Stimulated activated CD4-positive, alpha-beta T cell treated with anti-CD3 and anti-CD28 coated beads, Interleukin-2, amount 100 ng/mL, for 48 hours (primary cell): ENCODE results near the gene ASTN2.

Experiments used
- DNase-seq, 2 donors: peaks; one replicate each; pipeline ENCODE4 v3.0.0-alpha.2; 2020

ASTN2 gene

DNA sequence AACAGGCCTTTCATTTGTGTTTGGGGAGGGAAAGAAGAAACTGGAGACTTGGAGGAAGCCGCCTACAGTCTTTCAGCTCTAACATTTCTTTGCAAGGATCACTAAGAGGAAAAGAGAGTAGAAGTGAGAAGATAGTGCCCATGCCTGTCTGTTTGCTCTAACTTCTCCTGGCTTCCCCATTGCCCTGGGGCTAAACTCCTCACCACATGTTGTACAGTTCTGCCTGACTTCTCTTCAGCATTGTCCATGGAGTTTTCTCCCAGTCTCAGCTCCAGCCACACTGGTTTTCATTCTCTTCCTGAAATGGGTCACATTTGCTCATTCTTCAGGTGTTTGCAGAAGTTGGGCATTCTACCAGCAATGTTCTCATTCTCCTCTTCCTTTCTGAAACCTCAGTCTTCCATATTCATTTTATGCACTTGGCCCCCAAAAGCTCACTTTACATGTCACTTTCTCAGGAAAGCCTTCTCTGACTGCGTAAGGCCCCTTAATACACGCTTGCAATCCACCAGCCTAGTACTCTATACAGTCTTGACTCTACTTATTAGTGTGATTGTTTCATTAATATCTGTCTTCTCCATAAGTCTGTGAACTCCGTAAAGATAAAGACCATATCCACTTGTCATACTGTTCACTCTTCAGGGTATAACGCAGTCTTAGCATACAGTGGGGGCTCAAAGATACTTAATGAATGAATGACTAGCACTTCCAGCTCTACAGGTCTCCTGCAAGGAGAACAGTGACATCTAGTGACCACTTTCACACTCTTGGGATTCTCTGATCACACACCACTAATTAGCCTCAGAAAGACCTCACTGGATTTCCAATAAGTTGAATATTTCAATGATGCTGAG is 768.0 kb downstream of the ASTN2 start:
- no peak for DNase-seq

DNA sequence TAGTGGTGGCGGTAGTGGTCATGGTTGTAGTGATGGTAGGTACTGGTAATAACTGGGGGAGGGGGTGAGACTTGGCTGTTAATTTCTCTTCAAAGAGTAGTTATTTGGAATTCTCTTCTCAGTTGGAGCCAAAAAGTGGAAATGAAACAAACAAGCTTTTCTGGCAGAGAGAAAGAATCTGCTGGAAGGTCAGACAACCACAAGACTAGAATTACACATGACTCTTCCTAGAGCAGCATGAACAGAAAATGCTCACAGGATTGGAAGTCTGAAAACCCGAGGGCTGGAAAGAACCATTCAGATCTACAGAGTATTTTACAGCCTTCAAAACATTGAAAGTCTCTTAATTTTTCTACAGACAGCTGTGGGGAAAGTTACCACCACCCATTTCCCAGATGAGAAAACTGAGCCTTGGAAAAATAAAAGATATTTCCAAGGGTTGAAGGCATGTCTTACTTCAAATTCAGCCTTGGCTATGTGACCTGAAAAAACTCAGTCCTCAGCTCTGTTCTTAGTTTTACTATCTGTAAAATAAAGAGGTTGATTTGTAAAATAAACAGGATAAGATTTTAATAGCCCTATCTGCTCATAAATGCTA is 770.7 kb downstream of the ASTN2 start:
- DNase-seq, result no peak

DNA sequence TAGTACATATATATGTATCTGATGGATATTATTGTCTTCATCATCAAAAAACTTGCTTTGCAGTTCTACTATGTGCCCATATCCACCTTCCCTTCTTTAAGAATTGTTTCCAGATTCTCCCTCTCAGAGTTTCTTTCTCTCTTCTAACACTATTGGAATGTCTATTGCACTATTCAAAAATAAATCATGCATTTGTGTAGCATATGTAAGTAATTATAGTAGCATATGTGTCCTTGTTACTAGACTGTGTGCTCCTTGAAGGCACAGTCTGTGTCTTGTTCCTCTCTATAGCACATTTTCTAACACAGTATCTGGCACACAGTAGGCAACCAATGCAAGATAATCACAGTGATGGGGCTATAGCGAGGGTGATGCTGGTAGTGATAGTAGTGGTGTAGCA is 771.2 kb downstream of the ASTN2 start:
- no peak for DNase-seq

DNA sequence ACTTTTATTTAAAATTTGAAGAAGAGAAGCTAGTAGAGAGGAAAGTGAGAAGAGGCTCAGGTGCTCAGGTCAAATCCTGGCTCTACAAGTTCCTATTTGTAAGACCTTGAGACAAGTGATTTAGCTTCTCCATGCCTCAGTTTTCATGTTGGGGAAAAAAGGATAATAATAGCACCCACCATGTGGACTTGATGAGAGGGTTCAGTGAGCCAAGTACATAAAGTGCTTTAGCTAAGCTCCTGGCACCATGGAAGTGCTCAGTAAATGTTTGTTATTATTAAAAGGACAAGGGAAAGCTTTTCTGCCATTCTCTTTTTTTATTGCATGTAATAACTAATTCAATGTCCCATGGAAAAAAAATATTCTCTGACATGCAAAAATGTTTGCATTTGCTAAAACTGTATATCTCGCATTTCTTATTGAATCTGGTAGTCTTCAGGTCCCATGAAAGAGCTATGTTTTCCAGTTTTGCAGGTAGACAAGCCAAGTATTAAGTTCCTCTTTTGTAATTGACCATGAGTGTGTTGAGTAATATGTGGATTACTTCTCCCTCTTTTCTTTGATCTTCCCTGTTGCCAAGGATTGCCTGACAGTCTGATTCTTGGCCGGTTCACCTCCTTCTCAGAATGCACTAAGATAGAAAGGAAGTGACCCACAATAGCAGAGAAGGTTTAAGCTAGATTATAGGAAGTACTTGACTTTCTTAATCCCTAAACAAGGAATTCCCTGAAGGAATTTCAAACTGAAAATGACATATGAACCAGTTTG is 773.4 kb downstream of the ASTN2 start:
- DNase-seq, result no peak

DNA sequence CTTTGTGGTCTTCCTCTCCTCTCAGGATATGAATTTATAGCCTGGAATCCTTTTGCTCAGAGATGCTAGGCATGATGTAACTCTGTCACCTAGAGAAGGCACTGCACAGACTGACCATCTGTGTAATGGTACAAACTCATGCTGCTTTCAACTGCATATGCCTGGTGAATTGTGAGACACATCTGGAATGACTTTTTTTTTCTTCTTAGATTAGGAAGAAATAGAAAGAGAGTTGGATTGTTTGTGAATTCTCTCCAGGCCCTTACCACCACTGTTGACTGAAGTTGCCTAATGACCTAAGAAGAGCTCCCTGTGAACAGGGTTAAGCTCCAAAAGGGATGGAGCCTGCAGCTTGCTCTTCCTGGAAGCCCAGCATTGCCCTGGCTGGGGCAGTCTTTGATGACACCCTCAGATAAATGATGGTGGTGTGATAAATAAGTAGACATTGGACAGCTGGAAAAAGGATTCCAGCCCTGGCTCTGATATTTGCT is 775.6 kb downstream of the ASTN2 start:
- no peak for DNase-seq

DNA sequence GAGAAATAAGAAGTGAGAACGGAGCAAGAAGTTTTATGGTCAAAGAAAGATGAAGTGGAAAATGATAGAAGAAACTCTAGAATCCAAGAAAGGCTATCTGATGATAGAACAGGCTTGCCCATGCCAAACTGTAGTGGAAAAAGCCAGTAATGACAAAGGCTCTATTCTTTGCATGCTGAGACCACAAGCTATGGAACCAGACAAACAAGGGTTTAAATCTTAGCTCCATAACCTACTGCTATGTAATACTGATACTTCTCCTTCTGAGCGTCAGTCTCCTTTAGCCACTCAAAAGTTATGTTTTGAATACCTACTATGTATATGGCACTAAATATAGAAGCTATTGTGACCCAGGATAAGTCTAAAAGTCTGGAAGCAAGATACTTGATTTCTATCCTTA is 778.9 kb downstream of the ASTN2 start:
- no peak for DNase-seq

DNA sequence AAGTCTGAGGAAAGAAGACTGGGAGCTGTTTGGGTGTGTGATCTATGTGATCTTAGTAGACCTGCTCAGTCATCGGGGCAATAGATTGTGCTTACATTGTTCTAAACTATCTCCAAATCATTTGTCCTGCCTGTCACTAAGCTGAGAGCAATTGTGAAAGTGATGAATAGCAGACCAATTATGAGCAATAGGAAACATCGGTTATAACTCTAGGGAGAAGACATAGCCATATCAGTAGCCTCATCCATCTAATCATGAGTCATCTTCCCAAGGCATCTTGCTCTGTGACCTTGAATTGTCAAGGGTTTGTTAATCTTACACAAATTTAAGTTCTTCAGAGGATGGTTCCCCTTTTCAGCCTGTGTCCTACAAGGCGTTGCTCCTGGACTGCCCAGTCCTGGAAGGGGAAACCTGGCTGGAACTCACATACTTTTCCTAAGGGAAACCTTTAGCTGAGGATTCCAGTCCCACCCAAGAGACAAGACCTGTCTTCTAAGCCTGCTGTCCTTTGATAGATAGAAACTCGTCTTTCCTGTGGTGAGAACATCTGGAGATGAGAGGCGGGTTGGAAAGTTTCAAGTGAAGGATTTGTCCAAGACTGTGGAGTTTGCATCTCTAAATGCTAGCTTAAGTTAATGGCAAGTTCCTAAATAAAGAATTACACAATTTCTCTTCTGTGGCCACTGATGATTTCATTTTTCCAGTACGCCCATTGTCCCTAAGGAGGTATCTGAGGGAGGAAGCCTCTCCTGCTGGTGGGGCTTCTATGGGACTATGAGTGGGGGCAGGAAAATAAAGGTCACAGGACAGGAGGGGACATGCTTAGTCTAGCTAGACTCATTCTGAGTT is 781.6 kb downstream of the ASTN2 start:
- DNase-seq, result no peak

DNA sequence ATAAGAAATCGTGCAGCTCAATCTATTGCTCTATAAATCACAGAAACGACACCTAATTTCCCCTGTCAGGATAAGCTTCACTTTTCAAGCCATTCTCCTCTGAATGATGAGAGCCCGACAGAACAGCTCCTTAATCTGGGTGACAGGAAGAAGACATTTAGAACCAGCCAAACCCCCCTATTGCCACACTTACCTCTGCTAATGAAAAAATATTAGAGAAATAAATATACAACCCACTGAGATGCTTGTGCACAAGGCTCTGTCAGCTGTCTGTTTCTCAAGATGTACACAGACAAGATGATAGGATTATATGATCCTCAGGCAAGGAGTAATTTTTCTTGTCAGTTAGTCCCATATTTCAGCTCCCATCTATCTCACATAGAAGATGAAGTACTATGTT is 785.2 kb downstream of the ASTN2 start:
- no peak for DNase-seq

DNA sequence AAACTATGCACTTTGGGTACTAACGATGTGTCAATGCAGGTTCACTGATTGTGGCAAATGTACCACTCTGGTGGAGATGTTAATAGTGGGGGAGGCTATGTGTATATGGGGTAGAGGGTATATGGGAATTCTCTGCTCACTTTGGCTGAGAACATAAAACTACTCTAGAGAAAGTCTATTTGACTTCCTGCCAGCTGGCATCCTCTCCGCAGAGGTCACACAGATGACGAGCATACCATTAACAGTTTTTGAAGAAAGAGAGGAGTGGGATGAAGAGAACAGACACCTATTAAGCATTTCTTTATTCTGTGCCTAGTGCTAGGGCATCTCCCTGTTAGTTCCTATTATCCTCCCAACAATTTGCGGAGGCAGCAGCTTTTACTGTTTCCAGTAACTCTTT is 786.1 kb downstream of the ASTN2 start:
- no peak for DNase-seq

DNA sequence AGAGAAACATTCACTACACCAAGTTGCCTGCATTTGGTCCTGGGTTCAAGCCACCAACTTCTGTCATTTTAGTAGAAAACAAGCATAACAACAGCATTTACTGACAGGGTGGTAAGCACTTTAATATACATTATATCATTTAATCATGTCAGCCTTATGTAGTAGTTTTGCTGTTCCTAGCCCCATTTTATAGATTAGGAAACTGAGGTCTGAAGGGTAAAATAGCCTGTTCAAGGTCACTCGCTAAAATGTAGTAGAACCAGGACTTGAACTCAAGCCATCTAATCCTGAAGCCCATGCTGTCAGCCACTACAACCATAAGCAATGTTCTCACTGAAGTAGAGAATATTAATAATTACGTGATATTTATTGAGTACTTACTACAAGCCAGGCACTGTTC is 787.4 kb downstream of the ASTN2 start:
- DNase-seq, result no peak

DNA sequence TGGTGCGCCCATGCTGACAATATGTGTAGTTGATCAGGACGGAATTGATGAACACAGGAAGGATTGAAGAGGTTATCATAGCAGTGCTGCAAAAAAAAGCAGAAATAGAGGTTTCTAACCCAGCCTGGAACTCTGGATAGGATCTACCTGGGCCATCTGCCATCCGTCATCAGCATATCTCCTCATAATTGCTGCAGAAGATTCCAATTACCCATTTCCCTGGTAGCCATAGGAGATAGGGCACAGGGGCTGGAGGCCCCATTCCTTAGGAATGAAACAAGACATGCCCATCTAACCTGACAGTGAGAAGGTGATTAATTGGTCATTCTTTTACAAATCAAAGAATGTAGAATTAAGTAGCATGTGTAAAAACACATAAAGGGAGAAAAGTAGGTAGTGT is 788.1 kb downstream of the ASTN2 start:
- DNase-seq, result no peak

DNA sequence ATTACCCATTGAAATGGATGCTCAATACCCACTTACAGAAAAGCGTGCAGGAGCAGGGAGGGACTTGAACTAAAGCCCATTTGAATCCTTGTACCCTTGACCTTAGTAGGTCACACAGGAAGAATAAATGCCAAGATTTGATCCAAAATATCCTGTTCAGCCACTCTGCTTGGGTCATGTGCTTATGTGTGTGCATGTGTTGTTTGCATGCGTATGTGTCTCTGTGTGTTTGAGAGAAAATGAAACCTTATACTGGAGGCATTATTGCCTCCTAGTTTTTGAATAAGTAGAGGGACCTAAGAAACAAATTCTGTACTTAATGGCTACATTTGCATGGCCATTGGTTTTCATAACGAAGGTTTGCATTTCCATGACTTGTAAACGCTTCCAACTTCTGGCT is 791.1 kb downstream of the ASTN2 start:
- no peak for DNase-seq

DNA sequence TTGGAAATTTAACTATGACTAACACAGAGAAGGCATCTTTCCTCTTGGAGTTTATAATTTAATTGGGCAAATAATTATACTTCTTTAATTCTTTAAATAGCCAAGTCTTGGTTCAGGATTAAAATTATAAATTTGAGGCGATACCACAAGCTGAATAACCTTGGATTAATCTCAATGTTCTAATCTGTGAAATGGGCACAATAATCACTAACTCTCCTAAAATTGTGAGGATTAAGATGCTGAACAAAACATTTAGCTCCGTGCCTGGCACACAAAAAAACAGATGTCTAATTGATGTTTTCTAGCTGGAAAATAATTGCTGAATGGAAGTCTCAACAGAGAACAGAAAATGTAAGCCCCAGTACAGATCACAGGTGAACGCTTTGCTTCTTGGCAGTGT is 797.5 kb downstream of the ASTN2 start:
- DNase-seq, result no peak

DNA sequence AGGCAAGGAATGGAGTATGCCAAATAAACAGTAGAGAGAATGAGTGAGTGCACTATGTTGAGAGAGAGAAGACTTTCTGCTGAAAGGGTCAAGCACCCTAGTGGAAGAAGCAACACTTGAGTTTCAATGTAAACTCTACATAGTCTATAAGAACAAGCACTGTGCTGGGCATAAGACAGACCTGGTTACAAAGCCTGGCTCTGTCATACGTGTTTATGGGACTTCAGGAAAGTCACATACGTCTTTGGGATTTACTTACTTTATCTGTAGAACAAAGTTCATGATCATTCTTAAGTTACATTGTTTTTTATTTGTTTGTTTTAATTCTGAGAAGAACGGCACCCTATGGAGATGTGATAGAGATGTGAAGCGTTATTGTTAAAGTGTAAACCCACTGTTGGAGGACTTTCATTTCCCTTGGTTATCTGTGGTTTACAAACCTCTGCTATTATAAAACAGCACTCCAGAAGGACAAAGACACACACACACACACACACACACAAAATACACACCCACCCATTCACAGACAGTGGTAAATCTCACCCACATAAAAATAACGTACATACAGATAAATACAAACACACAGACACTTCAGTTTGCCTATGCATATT is 798.4 kb downstream of the ASTN2 start:
- no peak for DNase-seq

DNA sequence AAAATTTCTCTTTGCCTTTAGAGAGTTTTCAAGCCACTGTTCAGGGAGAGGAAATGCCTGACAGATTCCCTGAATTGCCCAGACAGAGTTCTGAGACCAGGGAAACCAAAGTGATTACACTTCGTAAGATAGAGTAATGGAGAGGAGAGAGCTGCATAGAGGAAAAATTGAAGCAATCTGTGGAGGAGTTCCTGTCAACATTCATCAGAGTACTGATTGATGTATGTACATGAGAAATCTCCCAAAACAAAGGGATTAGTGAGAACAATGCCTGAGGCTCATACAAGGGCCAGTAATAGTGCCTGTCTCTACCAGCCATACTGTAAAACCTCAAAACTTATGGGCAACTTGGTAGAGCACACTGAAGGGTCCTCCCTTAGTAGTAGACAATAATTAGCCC is 806.8 kb downstream of the ASTN2 start:
- no peak for DNase-seq

DNA sequence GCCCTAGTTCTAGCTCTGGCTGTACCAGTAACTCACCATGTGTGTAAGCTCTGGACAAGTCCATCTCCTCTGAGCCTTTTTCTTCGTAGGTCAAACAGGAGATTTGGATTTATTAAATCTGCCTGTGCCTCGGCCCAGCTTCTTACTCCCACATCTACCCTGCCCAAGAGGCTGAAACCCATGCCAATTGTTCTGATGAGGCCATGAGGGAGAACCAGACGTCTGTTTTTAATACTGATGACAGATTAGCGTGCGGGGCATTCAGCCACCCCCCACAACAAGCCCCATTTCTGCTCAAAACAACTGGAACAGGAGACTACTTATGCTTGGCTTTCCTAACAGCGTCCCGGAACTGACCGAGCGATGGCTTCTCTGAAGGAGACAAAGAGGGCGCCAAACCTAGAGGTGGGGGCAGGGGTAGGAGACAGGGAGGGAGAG is 808.9 kb downstream of the ASTN2 start:
- DNase-seq, result no peak

DNA sequence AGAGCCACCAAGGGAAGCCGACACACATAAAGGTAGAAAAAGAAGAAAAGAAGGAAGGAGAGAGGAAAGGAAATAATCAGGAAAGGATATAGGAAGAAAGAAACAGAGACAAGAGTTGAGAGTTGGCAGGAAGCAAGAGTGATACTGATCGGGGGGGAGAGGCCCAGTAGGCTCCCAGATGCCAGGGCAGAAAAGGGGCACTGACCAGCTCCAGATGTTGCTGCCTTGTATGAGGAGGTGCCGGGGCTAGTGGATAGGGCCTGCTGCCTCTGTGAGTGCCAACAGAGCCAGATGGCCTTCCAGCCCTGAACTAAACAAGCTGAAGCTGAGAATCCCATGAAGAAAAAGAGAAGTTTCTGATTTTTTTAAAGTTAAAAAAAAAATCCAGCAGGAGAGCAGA is 809.8 kb downstream of the ASTN2 start:
- DNase-seq, result no peak

DNA sequence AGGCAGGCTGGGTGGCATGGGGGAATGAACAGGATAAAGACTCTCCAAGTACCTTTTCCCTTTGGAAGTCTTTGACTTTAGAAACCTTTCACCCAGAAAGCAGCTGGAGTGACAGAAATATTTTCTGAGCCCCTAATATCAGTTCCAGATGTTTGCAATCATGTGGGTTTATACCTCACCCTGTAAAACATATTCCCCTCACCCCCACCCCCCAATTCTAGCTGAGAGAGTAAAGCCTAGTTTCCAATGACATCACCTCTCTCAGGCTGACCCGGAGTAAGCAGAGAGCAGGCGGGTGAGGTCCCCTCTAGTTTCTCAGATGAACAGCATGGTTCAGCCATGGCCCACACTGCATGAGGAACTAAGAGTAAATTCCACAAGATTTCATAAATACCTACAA is 810.6 kb downstream of the ASTN2 start:
- DNase-seq, result no peak

DNA sequence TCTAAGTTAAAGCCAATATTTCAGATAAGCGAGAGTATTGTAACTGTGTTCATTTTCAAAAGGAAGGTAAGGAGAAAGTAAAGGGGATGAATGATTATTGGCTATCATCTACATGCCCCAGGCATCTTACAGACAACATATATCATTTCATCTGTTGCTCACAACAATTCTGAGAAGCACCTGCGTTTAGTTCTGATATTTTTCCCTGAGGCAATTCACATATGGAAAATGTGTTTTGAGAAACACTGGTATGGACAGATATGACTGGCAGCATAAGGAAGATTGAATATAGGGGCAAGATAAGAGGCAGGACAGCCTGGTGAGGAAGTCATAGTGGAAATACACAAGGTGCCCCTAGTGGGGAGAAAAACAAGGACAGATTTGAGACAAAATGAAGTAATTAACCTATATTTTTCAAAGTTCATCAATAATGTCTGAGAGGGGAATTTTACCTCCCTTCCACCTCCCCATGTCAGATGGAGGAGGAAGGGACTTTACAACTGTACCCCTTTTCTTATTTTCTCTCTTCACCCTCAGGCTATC is 815.4 kb downstream of the ASTN2 start:
- DNase-seq, result no peak

DNA sequence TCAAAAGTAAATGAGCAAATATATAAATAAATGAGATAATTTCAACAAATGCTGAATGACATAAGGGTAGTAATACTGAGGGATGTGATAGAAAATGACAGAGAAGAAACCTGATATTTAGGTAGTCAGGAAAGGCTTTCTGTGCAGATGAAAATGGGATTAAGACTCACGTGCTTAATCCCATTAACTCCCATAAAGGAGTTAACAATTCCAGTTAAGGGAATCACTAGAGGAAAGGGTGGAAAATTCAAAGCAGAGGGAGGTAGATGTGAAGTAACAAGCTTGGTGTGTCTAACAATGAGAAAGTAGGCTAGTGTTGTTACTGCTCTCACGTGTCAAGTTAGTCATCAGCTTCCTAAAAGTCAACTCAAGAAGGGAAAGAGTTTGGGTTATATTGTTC is 818.2 kb downstream of the ASTN2 start:
- DNase-seq, result no peak

DNA sequence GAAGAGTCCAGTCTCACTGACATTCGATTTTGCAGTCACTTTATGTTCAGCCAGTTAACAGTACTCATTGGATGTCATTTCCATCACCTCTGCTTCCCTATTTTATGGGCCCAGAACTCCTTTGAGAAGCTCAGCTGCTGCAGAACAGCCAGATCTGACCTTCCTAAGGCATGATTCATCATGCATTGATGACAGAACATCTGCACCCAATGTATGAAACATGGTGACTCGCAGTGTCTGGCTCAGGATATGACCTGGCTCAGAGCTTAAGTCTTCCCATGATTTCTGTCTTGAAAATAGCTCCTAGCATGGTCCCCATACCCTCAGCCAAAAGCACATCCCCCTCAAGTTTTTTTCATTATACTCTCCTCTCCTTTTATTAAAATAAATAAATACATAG is 820.3 kb downstream of the ASTN2 start:
- no peak for DNase-seq

DNA sequence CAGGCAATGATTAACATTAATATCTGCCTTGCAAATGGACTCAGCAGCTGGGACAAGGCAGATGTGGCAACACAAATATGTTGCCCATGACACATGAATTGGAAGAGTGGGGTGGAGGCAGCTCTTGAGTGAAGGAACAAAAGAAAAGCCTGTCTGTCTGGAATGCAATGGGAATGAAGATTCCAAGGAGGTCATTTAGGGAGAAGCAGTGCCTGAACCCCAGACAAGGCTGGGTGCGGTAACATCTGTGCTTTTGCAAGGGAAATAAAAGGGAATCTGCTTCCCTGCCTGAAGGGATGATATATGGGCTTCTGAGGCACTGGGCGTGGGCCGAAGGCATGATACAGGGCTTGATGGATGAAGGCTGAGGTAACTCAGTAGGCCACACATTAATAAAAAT is 821.9 kb downstream of the ASTN2 start:
- no peak for DNase-seq
